K562 (cell line): ENCODE results near the gene RASL10B. TPM values are rescaled to one million over a fixed set of nuclear protein-coding genes. Genes with fewer than 3 reads are reported as not detected.

Source experiments
- ATAC-seq: fragments of 200-7000 bp; cut with Tn5 transposase; 3 replicates; pipeline ENCODE4 v1.9.1; 2020; ENCODE audit warnings: moderate library complexity
- BruUV-seq: library from RNA; stranded (reverse); fragments of 400-500 nt; replicated peaks from 2 replicates; lab custom pipeline; 2021; lab: Mats Ljungman, UMichigan
- CTCF ChIA-PET: fragments of 300-600 bp; formaldehyde crosslinking; extraction: SDS; loops from one replicate; lab custom pipeline; 2021; ENCODE audit warnings: low intra/inter-chr PET ratio; lab: Yijun Ruan, JAX
- POLR2A ChIA-PET: fragments of 300-600, 350-650 bp; sonication (Branson Sonifier 250); formaldehyde crosslinking; extraction: SDS; loops from one replicate; lab custom pipeline; 2021; ENCODE audit warnings: antibody characterized with exemption, inconsistent platforms; lab: Yijun Ruan, JAX
- DNase-seq, 4 experiments: peaks; one replicate each; pipeline versions ENCODE4 v3.0.0 to v3.0.0-alpha.2; 2011 to 2018; ENCODE audit warnings: low spot score in 3 of 4, mixed read lengths in 3 of 4; ENCODE audit errors: extremely low read depth in 1 of 4
- FAIRE-seq: peaks from 2 replicates; lab custom pipeline; 2011; peaks lifted over from hg19 to GRCh38; lab: Jason Lieb, UNC
- H2AFZ ChIP-seq: 2 replicates; pipeline ENCODE4 v1.6.0; 2011; ENCODE audit warnings: low read depth, low read length, control low read depth, inconsistent platforms
- H3K27ac ChIP-seq: fragments of 200-600 bp; 3 replicates; pipeline ENCODE4 v1.8.0; 2011; ENCODE audit warnings: low read depth, mild to moderate bottlenecking, control low read depth, inconsistent platforms, low read length, moderate library complexity, mixed read lengths; ENCODE audit errors: extremely low read depth
- H3K27me3 ChIP-seq, 2 experiments: fragments of 300-600 bp in 1 of 2; 2 replicates in 1 of 2; 3 replicates in 1 of 2; pipeline versions ENCODE4 v1.6.0 to v1.8.0; 2011; ENCODE audit warnings: inconsistent platforms in 2 of 2, low read length in 2 of 2, mild to moderate bottlenecking in 1 of 2, mixed read lengths in 1 of 2, moderate library complexity in 1 of 2; ENCODE audit not compliant: control insufficient read depth in 2 of 2, insufficient read depth in 2 of 2
- H3K36me3 ChIP-seq: fragments of 300-600 bp; 3 replicates; pipeline ENCODE4 v1.8.0; 2011; ENCODE audit warnings: mild to moderate bottlenecking, low read length, inconsistent platforms; ENCODE audit not compliant: control insufficient read depth, insufficient read depth
- H3K4me1 ChIP-seq, 2 experiments: fragments of 200-600 bp in 1 of 2; replicated peaks in 1 of 2; 2 replicates in 1 of 2; 3 replicates in 1 of 2; pipeline versions ENCODE4 v1.5.1 to v1.8.0; 2011; ENCODE audit warnings: inconsistent platforms in 2 of 2, low read length in 2 of 2, mild to moderate bottlenecking in 1 of 2, mixed read lengths in 1 of 2, moderate library complexity in 1 of 2; ENCODE audit not compliant: control insufficient read depth in 2 of 2, insufficient read depth in 2 of 2
- H3K4me2 ChIP-seq: 2 replicates; pipeline ENCODE4 v1.6.1; 2011; ENCODE audit warnings: low read length, control low read depth, inconsistent platforms, mixed read lengths; ENCODE audit not compliant: insufficient read depth
- H3K4me3 ChIP-seq: fragments of 200-600 bp; sonication (generic), shearing (Covaris generic); 2 replicates; pipeline ENCODE4 v1.5.1; 2016; ENCODE audit warnings: control low read depth, inconsistent platforms
- H3K79me2 ChIP-seq: fragments of 200-600 bp; 3 replicates; pipeline ENCODE4 v1.8.0; 2011; ENCODE audit warnings: low read length, inconsistent platforms; ENCODE audit not compliant: control insufficient read depth, insufficient read depth
- H3K9ac ChIP-seq, 2 experiments: 2 replicates each; pipeline versions ENCODE4 v1.6.0 to v1.6.1; 2011; ENCODE audit warnings: low read depth in 2 of 2, low read length in 2 of 2, control low read depth in 1 of 2, inconsistent platforms in 1 of 2, mild to moderate bottlenecking in 1 of 2, mixed read lengths in 1 of 2; ENCODE audit not compliant: insufficient read depth in 1 of 2
- H3K9me1 ChIP-seq: one replicate; pipeline ENCODE4 v1.6.0; 2011; ENCODE audit warnings: inconsistent platforms, mild to moderate bottlenecking, low read length, moderate library complexity; ENCODE audit not compliant: control insufficient read depth, insufficient read depth
- H3K9me3 ChIP-seq: replicated peaks from 2 replicates; pipeline ENCODE4 v1.5.1; 2011; ENCODE audit warnings: low read depth, low read length, inconsistent platforms; ENCODE audit not compliant: control insufficient read depth, insufficient read depth
- H4K20me1 ChIP-seq: replicated peaks from 2 replicates; pipeline ENCODE4 v1.6.1; 2011; ENCODE audit warnings: low read length, inconsistent platforms, mixed read lengths; ENCODE audit not compliant: control insufficient read depth, insufficient read depth
- HNRNPLL ChIP-seq: fragments of 200-400 bp; formaldehyde crosslinking; IDR thresholded peaks from 2 replicates; pipeline ENCODE4 v1.6.1; 2017; ENCODE audit warnings: low read length, low read depth, mild to moderate bottlenecking; ENCODE audit not compliant: poor library complexity, severe bottlenecking
- IFI16 ChIP-seq: fragments of 250-450 bp; sonication (Bioruptor Pico); IDR thresholded peaks from 2 replicates; pipeline ENCODE4 v2.1.2; 2022; ENCODE audit warnings: mild to moderate bottlenecking, inconsistent platforms
- TCF7L2 ChIP-seq: fragments of 150-350 bp; IDR thresholded peaks from 2 replicates; pipeline ENCODE4 v1.6.1; 2016; ENCODE audit warnings: low read depth, mild to moderate bottlenecking, low read length, moderate library complexity
- THRAP3 ChIP-seq: fragments of 450-650 bp; IDR thresholded peaks from 2 replicates; pipeline ENCODE4 v1.6.1; 2016; ENCODE audit warnings: mild to moderate bottlenecking, inconsistent platforms, borderline replicate concordance
- ZNF586 ChIP-seq: fragments of 450-650 bp; formaldehyde crosslinking; conservative IDR thresholded peaks from 2 replicates; pipeline ENCODE4 v1.4.0; 2020; ENCODE audit warnings: mild to moderate bottlenecking, moderate library complexity
- WGBS: fragments of 100-300 bp; shearing (Covaris generic); methylation state at CpG from one replicate; pipeline ENCODE4 v1.1.6; 2016; ENCODE audit warnings: low coverage, mixed read lengths; ENCODE audit not compliant: insufficient coverage; ENCODE audit errors: missing lambda C conversion rate; 5-methylcytosine and 5-hydroxymethylcytosine counted together
- in situ Hi-C: fragments of 300-500 bp; cut with MboI; formaldehyde crosslinking; loops from 4 replicates; pipeline ENCODE4 v1.15.0; 2018; ENCODE audit warnings: inconsistent platforms, mixed read lengths
- intact Hi-C: fragments of 100-400 bp; cut with micrococcal nuclease; formaldehyde crosslinking; loops from 2 replicates; pipeline ENCODE4 v1.14.2; 2022
- polyA plus RNA-seq, 8 experiments: library from polyadenylated mRNA; depleted of rRNA in 4 of 8; stranded (reverse) in 5 of 8; unstranded in 3 of 8; fragments of >200 nt; fragmentation: Nextera tagmentation in 2 of 8; fragmentation: Illumina TruSeq in 1 of 8; extraction: Ambion mirVana in 2 of 8; extraction: Trizol in 1 of 8; gene quantifications; 2 replicates each; pipeline versions ENCODE4 v1.2.1 to v1.2.3, GENCODE V29; 2011 to 2014; ENCODE audit warnings: inconsistent platforms in 1 of 8, missing spikeins in 1 of 8
- total RNA-seq, 7 experiments: library from RNA; depleted of rRNA in 6 of 7; stranded (reverse); fragments of >200 nt in 6 of 7; fragmentation: Illumina TruSeq in 2 of 7; extraction: Trizol in 2 of 7; gene quantifications; 2 replicates each; pipeline versions ENCODE4 v1.2.1 to v1.2.3, GENCODE V29; 2011 to 2021; ENCODE audit warnings: low replicate concordance in 1 of 7
- TF ChIP-seq, protein P1 (sequence below), 3 experiments: fragments of 200-800 bp in 1 of 3; fragments of 250-450 bp in 1 of 3; fragments of 450-650 bp in 1 of 3; sonication (Bioruptor Pico) in 1 of 3; sonication (Bioruptor generic) in 1 of 3; formaldehyde crosslinking in 1 of 3; IDR thresholded peaks; 2 replicates each; pipeline versions ENCODE4 v1.6.1 to v1.8.0; 2016 to 2022; ENCODE audit warnings: mild to moderate bottlenecking in 2 of 3, missing genetic modification characterization in 2 of 3, missing compliant biosample characterization in 1 of 3, moderate library complexity in 1 of 3
- TF ChIP-seq, protein P2 (sequence below): fragments of 250-450 bp; sonication (Bioruptor Pico); IDR thresholded peaks from 2 replicates; pipeline ENCODE4 v1.4.0; 2020; ENCODE audit warnings: borderline replicate concordance

The RASL10B gene
- total and polyA plus RNA-seq, 9 of the 15 experiments (the other 6 are each of a cell fraction or from before 2014, with no cell fraction given) = 0.04 to 0.31 (median 0.14) TPM; not detected in 2

DNA sequence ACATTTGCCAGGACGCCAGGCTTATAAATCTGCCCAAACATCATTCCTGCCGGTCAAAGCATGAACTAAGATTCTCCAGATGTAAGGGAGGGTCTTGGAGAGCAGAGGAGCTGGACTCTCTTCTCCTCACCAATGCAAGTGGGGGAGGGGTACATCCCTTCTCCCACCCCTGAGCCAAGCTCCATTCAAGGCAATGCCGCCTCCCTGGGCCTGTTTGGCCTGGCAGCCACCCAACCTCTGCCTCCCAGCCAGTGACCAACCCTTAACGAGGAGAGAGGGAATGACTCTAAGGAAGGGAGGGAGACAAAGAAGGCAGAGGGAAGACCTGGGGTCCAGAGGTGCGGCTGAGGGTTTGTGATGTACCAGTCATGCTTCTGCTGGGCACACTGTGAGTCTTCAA, 43.1 kb downstream of the RASL10B start:
- peaks cover 62 to 72% of the 10 kb centered on the region in 2 experiments for H3K27me3 ChIP-seq
- DNase-seq (no peak), FAIRE-seq (no peak), ATAC-seq (no peak)
- no peaks in the 10 kb centered on the region for H3K36me3 ChIP-seq
- ChIA-PET POLR2A (interaction anchor here (0.7 to 1.2 kb wide), 2 partner anchors 15 to 36 kb away, joined by 3 read pairs; no protein-coding TSS in a partner anchor), CTCF (no interaction called here)
- H4K20me1 ChIP-seq = no peaks in the 10 kb centered on the region; the same call in 1 of the 2 replicates
- H3K9me1 ChIP-seq = no peaks in the 10 kb centered on the region
- TF ChIP-seq, protein P1, sequence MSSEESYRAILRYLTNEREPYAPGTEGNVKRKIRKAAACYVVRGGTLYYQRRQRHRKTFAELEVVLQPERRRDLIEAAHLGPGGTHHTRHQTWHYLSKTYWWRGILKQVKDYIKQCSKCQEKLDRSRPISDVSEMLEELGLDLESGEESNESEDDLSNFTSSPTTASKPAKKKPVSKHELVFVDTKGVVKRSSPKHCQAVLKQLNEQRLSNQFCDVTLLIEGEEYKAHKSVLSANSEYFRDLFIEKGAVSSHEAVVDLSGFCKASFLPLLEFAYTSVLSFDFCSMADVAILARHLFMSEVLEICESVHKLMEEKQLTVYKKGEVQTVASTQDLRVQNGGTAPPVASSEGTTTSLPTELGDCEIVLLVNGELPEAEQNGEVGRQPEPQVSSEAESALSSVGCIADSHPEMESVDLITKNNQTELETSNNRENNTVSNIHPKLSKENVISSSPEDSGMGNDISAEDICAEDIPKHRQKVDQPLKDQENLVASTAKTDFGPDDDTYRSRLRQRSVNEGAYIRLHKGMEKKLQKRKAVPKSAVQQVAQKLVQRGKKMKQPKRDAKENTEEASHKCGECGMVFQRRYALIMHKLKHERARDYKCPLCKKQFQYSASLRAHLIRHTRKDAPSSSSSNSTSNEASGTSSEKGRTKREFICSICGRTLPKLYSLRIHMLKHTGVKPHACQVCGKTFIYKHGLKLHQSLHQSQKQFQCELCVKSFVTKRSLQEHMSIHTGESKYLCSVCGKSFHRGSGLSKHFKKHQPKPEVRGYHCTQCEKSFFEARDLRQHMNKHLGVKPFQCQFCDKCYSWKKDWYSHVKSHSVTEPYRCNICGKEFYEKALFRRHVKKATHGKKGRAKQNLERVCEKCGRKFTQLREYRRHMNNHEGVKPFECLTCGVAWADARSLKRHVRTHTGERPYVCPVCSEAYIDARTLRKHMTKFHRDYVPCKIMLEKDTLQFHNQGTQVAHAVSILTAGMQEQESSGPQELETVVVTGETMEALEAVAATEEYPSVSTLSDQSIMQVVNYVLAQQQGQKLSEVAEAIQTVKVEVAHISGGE (CRISPR knock-in tag; IDR thresholded peaks at IDR 0.05) = no peak
- TF ChIP-seq IFI16 (CRISPR knock-in tag) (no peak), THRAP3 (no peak), HNRNPLL (no peak), ZNF586 (CRISPR knock-in tag) (no peak), TCF7L2 (no peak)
- TF ChIP-seq, protein P2, sequence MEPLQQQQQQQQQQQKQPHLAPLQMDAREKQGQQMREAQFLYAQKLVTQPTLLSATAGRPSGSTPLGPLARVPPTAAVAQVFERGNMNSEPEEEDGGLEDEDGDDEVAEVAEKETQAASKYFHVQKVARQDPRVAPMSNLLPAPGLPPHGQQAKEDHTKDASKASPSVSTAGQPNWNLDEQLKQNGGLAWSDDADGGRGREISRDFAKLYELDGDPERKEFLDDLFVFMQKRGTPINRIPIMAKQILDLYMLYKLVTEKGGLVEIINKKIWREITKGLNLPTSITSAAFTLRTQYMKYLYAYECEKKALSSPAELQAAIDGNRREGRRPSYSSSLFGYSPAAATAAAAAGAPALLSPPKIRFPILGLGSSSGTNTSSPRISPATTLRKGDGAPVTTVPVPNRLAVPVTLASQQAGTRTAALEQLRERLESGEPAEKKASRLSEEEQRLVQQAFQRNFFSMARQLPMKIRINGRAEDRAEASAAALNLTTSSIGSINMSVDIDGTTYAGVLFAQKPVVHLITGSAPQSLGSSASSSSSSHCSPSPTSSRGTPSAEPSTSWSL = no peak
- H3K79me2 ChIP-seq = no peaks in the 10 kb centered on the region
- no peaks in the 10 kb centered on the region for H3K9me3 ChIP-seq
- in situ Hi-C loops (no loop called here), intact Hi-C loops (no loop called here)
- no peak overlapping the region for H2AFZ ChIP-seq
- 2% methylated on average over 5 of the region's 5 CpGs for WGBS
- no peak overlapping the region for H3K4me2 ChIP-seq
- no peak overlapping the region for H3K4me3 ChIP-seq
- H3K27ac ChIP-seq = no peak overlapping the region
- no TSS peak for BruUV-seq
- H3K4me1 ChIP-seq = peaks cover 0 to 10% of the 10 kb centered on the region in 2 experiments; a peak in 2 of 5 replicates
- no peak overlapping the region for H3K9ac ChIP-seq
